ENCODE data around the gene PLAAT3. TPM values are rescaled to one million over a fixed set of nuclear protein-coding genes. Genes with fewer than 3 reads are reported as not detected.
"Not testable (repeated sequence)": the region's sequence is repeated elsewhere in the genome, so short reads cannot be mapped to it uniquely, and the experiment has no call there.

The PLAAT3 gene
- total RNA-seq, 1 donor from 2014 or later = 158 TPM

DNA sequence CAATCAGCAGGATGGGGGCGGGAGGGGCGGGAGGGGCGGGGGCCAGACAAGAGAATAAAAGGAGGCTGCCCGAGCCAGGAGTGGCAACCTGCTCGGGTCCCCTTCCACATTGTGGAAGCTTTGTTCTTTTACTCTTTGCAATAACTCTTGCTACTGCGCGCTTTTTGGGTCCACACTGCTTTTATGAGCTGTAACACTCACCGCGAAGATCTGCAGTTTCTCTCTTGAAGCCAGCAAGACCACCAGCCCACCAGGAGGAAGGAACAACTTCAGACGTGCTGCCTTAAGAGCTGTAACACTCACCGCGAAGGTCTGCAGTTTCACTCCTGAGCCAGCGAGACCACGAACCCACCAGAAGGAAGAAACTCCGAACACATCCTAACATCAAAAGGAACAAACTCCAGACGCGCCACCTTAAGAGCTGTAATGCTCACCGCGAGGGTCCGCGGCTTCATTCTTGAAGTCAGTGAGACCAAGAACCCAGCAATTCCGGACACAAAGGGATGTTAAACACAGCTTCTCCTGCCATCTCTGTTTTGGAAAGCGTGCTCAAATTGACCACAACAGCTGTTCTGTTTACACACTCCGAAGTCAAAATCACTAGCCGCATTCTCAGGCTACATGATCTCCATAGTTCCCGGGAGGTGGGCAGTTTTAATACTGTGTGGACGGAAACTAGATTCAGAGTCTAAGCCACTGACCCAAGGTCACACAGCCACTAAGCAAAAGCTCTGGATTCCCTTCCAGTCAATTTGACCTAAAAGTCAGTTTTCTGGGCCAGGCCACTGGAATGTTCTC lies 62.9 kb downstream of the PLAAT3 start:
- no peak for ATAC-seq
- DNase-seq (ENCODE audit: low spot score) = no peak
- intact Hi-C loops (cut with DNase I) = no loop called here

DNA sequence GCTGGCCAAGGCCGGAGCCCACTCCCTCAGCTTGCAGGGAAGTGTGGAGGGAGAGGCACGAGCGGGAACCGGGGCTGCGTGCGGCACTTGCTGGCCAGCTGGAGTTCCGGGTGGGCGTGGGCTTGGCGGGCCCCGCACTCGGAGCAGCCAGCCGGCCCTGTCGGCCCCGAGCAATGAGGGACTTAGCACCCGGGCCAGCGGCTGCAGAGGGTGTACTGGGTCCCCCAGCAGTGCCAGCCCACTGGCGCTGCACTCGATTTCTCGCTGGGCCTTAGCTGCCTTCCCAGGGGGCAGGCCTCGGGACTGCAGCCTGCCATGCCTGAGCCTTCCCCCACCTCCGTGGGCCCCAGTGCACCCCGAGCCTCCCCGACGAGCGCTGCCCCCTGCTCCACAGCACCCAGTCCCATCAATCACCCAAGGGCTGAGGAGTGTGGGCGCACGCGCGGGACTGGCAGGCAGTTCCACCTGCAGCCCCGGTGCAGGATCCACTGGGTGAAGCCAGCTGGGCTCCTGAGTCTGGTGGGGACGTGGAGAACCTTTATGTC lies 64.0 kb downstream of the PLAAT3 start:
- DNase-seq (ENCODE audit: low spot score); intact Hi-C loops (cut with DNase I); ATAC-seq: not testable (repeated sequence)

DNA sequence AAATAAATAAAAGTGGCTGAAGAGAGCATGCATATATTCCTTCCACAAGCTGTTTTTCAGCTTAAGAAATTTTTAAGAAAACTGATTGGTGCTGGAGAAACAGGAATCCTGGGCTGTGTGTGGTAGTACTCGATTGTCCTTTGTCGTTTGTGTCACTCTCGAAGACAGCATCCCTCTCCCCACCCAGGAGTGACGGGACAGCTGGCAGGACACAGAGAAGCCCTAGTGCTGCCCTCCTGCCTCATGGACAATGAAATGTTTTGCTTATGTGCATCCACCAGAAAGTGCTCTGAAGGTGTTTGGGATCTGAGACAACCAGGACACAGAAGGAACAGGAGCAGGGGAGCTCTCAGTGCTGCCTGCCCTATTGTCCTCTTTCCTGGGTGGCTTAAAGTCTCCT lies 64.8 kb downstream of the PLAAT3 start:
- intact Hi-C loops (cut with DNase I) = no loop called here
- DNase-seq (ENCODE audit: low spot score) = no peak
- no peak for ATAC-seq

DNA sequence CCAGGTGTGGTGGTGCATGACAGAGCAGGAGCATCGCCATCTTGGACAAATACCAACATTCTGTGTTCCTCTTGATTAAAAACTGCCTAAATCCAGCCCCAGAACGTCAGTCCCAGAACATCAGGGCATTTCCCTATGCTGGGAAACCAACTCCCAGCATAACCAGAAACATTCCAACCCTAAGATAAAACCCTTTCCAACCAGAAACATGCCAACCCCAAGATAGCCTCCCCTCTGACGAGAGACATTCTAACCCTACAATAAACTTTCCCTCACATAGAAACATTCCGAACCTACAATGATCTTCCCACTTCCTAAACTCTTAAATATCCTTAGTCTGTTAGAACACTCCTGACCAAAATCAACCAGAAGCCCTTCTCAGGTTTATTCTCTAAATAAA lies 66.1 kb downstream of the PLAAT3 start:
- intact Hi-C loops (cut with DNase I) = no loop called here
- ATAC-seq (no peak), DNase-seq (ENCODE audit: low spot score) (no peak)

DNA sequence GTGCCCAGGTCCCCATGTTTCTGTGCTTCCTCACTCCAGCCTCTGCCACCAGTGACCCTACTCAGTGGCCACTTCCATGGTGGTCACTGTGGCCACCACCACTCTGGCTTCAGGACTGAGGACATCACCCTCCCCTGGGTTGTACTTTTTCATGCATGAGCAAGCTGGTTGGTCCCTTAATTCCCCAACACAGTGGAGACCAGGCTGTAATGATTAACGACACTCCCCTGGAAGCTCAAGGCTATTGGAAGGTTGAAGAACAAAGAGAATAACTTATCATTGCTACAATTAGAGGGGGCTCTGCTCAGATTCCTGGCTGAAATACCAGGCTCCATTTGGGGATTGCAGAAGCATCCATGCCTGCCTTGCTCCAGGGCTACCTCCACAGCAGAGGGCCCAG lies 67.2 kb downstream of the PLAAT3 start:
- ATAC-seq (no peak), DNase-seq (ENCODE audit: low spot score) (no peak)
- intact Hi-C loops (cut with DNase I) = no loop called here

DNA sequence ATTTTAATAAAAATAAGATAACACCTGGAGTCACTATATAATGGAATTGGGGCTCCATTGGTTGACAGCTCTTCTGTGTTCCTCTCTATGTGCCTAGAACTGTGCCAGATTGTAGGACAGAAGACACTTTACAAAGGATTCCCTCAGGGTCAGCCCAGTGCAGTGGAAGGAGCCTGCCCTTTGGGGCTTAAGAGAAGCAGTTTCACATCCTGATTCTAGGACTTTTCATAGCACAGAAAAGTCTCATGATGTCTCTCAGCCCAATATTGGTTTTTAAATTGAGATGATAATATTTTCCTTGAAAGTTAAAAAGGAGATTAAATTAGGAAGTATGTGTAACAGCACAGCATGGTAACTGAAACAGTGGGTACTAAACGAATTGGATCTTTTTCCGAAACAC lies 70.5 kb downstream of the PLAAT3 start:
- no peak for ATAC-seq
- intact Hi-C loops (cut with DNase I) = no loop called here

DNA sequence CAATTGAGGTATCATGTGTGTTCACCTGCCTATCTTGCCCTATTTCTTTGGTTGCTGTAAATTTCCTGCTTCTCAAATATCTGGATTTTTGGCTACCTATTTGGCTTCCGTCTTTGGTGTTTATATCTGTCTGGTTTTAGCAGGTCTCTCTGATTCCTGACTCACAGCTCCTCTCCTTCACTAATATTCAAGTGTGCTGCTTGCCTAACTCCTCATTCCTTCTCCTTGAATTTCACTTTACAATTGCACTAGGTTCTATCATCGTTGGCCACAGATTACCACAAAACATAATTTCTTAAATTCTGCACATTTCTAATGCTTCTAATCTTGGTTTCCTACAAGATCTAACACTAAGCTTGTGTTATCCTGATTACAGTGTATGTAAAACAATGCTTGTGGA lies 71.7 kb downstream of the PLAAT3 start:
- DNase-seq (ENCODE audit: low spot score); intact Hi-C loops (cut with DNase I); ATAC-seq: not testable (repeated sequence)

More for the DNA sequence above, 70.5 kb downstream of the PLAAT3 start:
- DNase-seq (ENCODE audit: low spot score) = no peak

DNA sequence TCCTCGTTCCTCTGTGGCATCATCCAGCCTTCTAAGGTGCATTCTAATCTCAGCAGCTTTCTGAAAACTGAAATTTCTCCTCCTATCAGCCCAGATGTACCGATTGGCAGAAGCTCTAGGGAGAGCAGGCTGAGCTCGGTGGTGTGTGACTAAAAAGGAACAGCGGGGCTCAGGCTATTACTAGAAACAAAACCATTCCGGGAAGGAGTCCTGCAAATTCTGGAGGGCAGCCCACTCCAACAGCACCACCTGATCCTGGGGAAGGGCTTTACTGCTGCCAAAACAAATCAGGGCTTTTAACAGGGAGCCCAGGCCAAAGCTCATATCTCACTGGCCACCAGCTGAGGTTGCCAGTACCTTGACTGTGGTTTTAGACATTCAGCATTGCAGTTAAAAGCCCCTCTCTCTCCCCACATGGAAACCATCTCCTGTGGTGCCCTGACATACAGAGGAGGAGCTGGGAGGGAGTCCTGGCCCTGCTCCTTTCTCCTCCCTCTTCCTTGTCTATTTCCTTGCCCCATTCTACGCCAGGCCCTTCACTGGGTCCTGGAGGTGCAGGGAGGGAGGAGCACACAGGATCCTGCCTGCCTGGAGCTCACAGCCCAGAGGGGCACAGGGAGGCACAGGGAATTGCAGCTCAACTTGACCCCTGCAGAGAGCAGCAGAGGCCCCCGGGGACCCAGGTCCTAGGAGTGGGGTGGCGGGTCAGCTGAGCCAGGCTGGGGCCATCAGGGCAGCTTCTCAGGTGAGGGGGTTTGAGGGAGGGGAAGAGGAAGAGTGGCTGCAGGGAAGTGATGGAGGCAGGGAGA lies 76.7 kb downstream of the PLAAT3 start:
- DNase-seq (ENCODE audit: low spot score) (peak; percentile 82), ATAC-seq (peak; percentile 89)
- intact Hi-C loops (cut with DNase I) = no loop called here

DNA sequence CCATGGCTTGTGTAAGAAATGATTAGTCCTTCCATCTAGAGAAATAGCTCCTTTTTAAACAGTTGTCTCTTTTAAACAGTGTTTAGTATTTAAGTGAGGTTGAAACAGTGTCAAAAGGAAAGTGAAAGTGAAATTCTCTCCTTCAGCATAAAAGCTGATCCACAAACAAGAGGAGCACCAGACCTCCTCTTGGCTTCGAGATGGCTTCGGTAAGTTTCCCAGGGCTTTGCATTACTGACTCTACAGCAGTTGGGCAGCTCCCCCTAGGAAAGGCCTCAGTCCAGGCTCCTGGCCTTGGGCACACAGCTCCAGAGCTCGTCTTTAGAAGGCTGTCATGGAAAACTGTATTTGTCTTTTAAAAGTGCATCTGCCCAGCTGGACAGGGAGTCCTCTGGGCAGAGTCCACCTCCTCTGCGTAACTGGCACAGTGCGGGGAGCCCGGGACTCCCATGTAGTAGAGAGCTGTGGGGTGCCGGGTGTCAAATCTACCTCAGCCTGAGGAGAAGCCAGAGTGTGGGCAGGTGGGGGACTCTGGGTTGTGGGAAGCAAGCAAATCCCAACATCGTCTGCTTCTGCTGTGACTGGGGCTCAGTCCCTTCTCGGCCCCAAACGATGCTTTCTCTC lies 77.5 kb downstream of the PLAAT3 start, which contains the start of gene PLAAT4:
PLAAT4 (plus strand) TSS at position 140 of the 624 bp plus-strand sequence; CDS start at position 201, 61 bp downstream.
- DNase-seq (ENCODE audit: low spot score) = no peak
- intact Hi-C loops (cut with DNase I) = no loop called here

DNA sequence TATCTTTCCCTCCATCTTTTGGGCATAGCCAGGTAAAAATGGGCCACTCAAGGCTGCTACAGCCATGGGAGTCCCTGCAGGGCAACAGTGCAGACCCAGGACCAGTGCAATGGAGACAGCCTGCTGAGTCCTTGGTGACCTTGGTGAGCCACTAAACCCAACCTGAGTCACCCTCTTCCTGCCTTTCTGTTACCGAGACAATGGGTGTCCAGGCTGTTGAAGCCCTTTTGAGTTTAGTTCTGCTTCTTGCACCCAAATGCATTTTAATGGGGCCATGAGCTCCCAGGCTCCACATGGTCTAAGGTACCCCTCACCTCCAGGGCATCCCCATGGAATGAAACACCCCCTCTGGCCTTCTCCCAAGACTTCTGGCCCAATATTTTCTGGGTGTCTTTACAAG lies 78.5 kb downstream of the PLAAT3 start:
- DNase-seq (ENCODE audit: low spot score) (no peak), ATAC-seq (no peak)
- intact Hi-C loops (cut with DNase I) = no loop called here

More for the DNA sequence above, 77.5 kb downstream of the PLAAT3 start, which contains the start of gene PLAAT4:
- peak; percentile 80 for ATAC-seq

DNA sequence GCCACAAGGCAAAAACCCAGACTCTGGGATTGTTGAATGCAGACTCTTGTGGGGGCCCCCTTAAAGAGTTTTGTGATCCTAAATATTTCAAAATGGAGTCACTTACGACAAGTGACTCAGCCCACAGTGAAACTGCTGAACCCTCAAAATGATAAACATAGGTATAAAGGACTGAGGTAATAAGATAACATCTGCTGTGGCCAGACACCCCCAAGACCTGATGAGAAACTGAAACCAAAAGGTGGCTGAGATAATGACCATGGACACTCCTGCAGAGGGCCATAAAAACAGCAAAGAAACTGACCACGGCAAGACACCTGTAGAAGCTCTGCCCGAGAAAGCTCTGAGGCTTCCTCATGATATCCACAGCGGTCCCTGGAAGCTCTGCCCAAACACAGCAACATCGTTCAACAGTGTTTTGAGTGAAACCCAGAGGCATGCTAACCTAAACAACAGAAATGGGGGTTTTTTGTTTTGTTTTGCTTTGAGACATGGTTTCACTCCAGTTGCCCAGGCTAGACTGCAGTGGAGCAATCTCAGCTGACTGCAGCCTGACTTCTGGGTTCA lies 79.3 kb downstream of the PLAAT3 start:
- ATAC-seq (no peak), DNase-seq (ENCODE audit: low spot score) (no peak)
- intact Hi-C loops (cut with DNase I) = no loop called here

DNA sequence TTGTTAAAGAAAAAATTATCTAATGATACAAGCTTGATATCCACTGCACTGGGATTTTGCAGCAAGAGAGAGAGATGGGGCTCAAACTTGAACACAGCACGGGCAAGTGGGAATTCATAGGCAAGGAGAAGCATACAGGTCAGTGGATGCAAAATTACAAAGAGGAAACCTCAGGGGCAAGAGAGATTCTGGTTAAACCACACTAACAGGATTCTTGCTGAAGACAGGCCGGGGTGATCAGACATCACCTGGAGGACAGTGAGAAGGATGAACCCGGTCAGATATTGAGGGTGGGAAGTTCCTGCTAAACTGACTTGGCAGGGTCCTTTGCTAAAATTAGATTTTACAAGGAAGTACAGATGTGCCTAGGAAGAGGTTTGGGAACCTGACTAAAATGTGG lies 80.2 kb downstream of the PLAAT3 start:
- ATAC-seq (no peak), DNase-seq (ENCODE audit: low spot score) (no peak)
- intact Hi-C loops (cut with DNase I) = no loop called here

DNA sequence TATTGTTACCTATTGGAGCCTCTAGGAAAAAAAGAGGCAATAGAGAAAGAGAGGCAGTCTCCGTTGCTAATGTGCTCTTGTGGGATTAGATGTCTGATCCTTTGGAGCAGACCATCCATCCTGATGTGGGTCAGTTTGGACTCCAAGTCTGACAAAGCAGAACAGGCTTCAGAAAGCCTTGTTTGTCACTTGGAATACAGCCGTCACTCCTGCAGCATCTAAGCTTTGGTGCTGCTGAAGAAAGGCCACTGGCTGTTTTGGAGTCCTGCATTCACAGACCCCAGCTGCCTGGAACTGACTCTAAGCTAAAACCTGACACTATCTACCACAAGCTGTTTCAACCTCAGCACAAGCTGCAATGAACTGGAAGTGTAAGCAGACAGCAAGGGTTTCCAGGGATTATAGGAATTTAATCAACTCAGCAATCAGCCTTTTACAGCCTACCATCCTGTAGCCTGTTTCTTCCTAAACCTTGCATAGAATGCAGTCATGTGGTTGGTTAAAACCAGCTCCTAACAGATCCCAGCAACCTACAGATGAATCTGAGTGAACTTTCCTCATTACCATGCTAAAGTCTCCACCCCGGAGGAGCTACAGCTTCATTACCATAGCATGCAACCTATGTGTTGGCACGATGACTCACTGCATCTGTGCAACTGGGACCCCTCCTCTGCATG lies 81.3 kb downstream of the PLAAT3 start:
- no peak for DNase-seq (ENCODE audit: low spot score)
- intact Hi-C loops (cut with DNase I) = no loop called here
- ATAC-seq = no peak

DNA sequence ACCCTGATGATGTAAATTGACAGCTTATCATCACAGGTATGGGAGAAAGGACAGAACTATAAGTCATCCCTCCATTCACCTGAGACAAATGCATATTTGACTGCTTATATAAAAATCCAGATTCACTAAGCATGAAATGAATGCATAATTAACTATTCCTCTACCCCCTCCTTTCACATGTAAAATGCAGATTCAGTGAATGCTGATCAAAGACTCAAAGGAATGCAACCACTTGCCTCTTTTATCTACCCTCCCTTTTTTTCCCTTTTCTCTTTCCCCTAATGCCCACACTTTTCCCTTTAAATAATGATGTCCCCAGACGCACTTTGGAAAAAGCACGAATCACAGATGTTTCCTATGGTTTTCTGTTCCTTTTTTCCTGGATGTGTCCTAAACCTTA lies 82.1 kb downstream of the PLAAT3 start:
- intact Hi-C loops (cut with DNase I) = no loop called here
- DNase-seq (ENCODE audit: low spot score) = no peak
- ATAC-seq = no peak

DNA sequence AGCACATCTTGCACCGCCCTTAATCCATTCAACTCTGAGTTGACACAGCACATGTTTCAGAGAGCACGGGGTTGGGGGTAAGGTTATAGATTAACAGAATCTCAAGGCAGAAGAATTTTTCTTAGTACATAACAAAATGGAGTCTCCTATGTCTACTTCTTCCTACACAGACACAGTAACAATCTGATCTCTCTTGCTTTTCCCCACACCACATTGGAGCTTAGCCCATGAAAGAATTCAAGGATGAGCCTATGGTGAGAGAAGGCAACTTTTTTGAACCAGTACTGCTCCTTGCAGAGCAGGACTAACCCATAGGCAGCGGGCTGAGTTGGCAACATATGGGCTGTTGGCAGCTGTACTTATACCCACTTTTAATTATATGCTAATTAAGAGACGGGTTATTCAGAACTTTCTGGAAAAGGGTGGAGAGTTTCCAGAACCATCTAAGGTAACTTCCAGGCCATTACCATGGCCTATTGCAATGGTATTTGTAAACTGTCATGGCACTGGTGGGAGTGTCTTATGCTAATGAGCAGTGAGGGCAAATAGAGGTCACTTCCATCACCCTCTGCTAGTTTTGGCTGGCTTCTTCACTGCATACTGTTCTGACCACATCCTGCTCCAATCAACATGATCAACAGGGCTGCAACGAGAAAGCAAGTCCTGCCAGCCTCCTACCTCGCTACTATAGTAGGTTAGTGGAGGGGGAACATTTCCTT lies 83.0 kb downstream of the PLAAT3 start:
- DNase-seq (ENCODE audit: low spot score); intact Hi-C loops (cut with DNase I): not testable (repeated sequence)
- peak; percentile 90 for ATAC-seq

DNA sequence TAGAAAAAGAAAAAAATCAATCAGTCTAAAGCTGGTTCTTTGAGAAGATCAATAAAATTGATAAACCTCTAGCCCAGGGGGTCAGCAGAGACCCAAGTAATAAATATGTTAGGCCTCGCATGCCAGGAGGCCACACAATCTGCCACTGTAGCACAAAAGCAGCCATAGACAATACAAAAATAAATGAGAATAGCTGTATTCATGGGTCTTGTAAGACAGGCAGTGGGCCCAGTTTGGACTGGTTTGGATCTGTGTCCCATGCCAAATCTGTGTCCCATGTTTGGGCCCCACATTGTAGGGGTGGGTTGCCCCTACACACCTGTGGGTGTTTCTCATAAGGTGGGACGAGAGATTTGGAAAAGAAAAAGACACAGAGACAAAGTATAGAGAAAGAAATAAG lies 84.2 kb downstream of the PLAAT3 start:
- peak; percentile 24 for ATAC-seq
- intact Hi-C loops (cut with DNase I) = no loop called here
- DNase-seq (ENCODE audit: low spot score) = no peak

DNA sequence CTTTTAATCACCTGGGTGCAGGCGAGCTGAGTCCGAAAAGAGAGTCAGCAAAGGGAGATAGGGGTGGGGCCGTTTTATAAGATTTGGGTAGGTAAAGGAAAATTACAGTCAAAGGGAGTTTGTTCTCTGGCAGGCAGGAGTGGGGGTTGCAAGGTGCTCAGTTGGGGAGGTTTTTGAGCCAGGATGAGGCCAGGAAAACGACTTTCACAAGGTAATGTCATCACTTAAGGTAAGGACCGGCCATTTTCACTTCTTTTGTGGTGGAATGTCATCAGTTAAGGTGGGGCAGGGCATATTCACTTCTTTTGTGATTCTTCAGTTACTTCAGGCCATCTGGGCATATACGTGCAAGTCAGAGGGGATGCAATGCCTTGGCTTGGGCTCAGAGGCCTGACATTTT lies 84.9 kb downstream of the PLAAT3 start:
- DNase-seq (ENCODE audit: low spot score); ATAC-seq; intact Hi-C loops (cut with DNase I): not testable (repeated sequence)
